ENCODE data around the gene CHCHD1. TPM values are rescaled to one million over a fixed set of nuclear protein-coding genes. Genes with fewer than 3 reads are reported as not detected.
"Not testable (repeated sequence)": the region's sequence is repeated elsewhere in the genome, so short reads cannot be mapped to it uniquely, and the experiment has no call there.

The CHCHD1 gene
- total and polyA plus RNA-seq, 7 experiments from 2014 or later, result 5.6 to 49.6 (median 17.1) TPM

DNA sequence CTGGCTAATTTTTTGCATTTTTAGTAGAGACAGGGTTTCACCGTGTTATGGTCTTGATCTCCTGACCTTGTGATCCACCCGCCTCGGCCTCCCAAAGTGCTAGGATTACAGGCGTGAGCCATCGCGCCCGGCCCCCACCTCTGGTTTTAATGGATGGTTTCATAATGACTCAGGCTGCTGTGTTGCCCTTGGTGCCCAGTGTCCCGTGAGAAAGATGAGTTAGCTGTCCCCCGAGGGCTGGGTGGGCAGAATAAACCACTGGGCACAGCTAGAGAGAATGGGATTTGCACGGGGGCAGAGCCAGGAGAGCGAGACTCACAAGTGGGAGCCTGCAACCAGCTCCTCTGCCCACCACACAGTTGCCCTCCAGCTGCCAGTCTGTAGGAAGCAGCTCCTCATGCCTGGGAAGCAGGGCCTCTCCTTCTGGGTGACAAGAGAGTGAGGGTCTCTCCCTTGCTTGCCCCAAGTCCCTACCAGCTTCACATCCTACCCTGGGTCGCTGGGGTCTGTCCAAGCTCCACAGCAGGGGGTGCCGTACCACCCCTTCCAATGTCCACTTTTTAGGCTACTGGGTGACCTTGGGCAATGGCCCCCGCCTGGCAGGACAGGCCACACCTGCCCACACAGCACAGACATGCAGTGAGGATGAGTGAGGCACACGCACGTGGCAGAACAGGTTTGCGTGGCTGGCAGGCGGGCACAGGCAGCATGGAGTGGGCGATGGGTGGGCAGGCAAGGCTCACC lies 45.7 kb downstream of the CHCHD1 start:
- Histone ChIP-seq H3K27me3 (ENCODE audit: control insufficient read depth in 2 of 2, insufficient read depth in 2 of 2, low read length in 2 of 2) (no peaks in the 10 kb centered on the region), H3K4me3 (ENCODE audit: low read length) (no peak overlapping the region), H3K4me1 (ENCODE audit: control insufficient read depth in 2 of 2, insufficient read depth in 2 of 2, low read length in 2 of 2) (no peaks in the 10 kb centered on the region), H3K9me3 (ENCODE audit: control insufficient read depth in 2 of 3, low read length in 3 of 3) (no peaks in the 10 kb centered on the region), H3K27ac (ENCODE audit: low read depth, low read length) (no peak overlapping the region), H3K36me3 (ENCODE audit: control insufficient read depth in 2 of 3, insufficient read depth in 3 of 3, low read length in 3 of 3) (peaks cover 23 to 60% (median 24%) of the 10 kb centered on the region in 3 experiments)
- Mint-ChIP-seq H3K4me1 (no peaks in the 10 kb centered on the region), H3K36me3 (peaks cover 3 to 17% (median 5%) of the 10 kb centered on the region in 5 donors), H3K27ac (peak overlapping the region in 4 of 9 donors; percentile 9 to 32 (median 26)), H3K27me3 (no peaks in the 10 kb centered on the region), H3K4me3 (no peak overlapping the region), H3K9me3 (no peaks in the 10 kb centered on the region)
- intact Hi-C loops (cut with micrococcal nuclease), result no loop called here
- ChIA-PET POLR2A (interaction anchor here (0.6 to 1.2 kb wide), 2 partner anchors 54 to 217 kb away, joined by 3 to 4 read pairs; no protein-coding TSS in a partner anchor), CTCF (interaction anchor here (0.6 kb wide), 1 partner anchor 9 kb away, joined by 3 read pairs; no protein-coding TSS in a partner anchor)
- ATAC-seq (no peak), DNase-seq (no peak)

DNA sequence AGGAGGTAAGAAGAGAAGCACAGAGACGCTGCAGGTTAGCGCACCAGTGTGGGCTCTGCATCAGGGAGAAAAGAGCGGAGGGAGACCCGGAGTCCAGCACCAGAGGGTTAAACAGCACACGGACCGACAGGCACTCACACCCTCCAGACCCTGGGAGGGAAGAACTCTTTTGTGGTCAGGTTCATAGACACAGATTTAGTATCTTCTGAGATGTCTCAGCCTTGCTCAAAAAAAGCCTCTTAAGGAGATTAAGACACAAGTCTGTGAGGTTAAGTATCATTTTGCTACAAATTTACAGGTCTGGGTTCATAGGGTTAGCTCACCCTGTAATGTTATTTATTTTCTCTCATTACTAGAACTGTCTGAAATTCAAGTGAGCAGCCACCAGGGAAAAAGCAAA lies 46.3 kb downstream of the CHCHD1 start:
- Mint-ChIP-seq H3K4me1 (no peaks in the 10 kb centered on the region), H3K36me3 (peaks cover 3 to 14% (median 3%) of the 10 kb centered on the region in 5 donors), H3K9me3 (no peaks in the 10 kb centered on the region), H3K4me3 (no peak overlapping the region), H3K27ac (peak overlapping the region in 5 of 9 donors; percentile 26 to 86 (median 32)), H3K27me3 (no peaks in the 10 kb centered on the region)
- Histone ChIP-seq H3K4me1 (ENCODE audit: control insufficient read depth in 2 of 2, insufficient read depth in 2 of 2, low read length in 2 of 2) (no peaks in the 10 kb centered on the region), H3K27ac (ENCODE audit: low read depth, low read length) (no peak overlapping the region), H3K4me3 (ENCODE audit: low read length) (no peak overlapping the region), H3K9me3 (ENCODE audit: control insufficient read depth in 2 of 3, low read length in 3 of 3) (no peaks in the 10 kb centered on the region), H3K36me3 (ENCODE audit: control insufficient read depth in 2 of 3, insufficient read depth in 3 of 3, low read length in 3 of 3) (peaks cover 23 to 56% (median 24%) of the 10 kb centered on the region in 3 experiments), H3K27me3 (ENCODE audit: control insufficient read depth in 2 of 2, insufficient read depth in 2 of 2, low read length in 2 of 2) (no peaks in the 10 kb centered on the region)
- ATAC-seq (no peak), DNase-seq (no peak)
- POLR2A ChIA-PET, result interaction anchor here (0.8 kb wide), 1 partner anchor 19 kb away, joined by 3 read pairs; no protein-coding TSS in a partner anchor
- intact Hi-C loops (cut with micrococcal nuclease), result no loop called here
- CTCF ChIA-PET, result interaction anchor here (0.9 kb wide), 1 partner anchor 113 kb away, joined by 3 read pairs; no protein-coding TSS in a partner anchor

DNA sequence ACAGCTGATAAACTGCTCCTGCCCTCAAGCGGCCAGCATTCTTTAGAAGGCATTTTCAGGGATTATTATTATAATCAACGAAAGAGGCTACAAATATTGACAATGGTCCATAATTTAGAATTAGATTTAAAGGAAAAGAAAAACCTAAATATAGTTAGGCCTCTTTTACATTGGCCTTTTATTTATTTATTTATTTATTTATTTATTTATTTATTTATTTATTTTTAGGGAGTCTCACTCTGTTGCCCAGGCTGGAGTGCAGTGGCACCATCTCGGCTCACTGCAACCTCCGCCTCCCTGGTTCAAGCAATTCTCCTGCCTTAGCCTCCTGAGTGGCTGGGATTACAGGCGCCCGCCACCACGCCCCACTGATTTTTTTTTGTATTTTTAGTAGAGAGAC lies 47.2 kb downstream of the CHCHD1 start:
- DNase-seq; H3K27me3 Mint-ChIP-seq; H3K4me1 ChIP-seq (ENCODE audit: control insufficient read depth in 2 of 2, insufficient read depth in 2 of 2, low read length in 2 of 2); H3K27ac ChIP-seq (ENCODE audit: low read depth, low read length); H3K27me3 ChIP-seq (ENCODE audit: control insufficient read depth in 2 of 2, insufficient read depth in 2 of 2, low read length in 2 of 2); H3K9me3 Mint-ChIP-seq; H3K9me3 ChIP-seq (ENCODE audit: control insufficient read depth in 2 of 3, low read length in 3 of 3); H3K4me1 Mint-ChIP-seq; H3K4me3 Mint-ChIP-seq; intact Hi-C loops (cut with micrococcal nuclease); H3K4me3 ChIP-seq (ENCODE audit: low read length); ATAC-seq; H3K27ac Mint-ChIP-seq: not testable (repeated sequence)
- H3K36me3 ChIP-seq (ENCODE audit: control insufficient read depth in 2 of 3, insufficient read depth in 3 of 3, low read length in 3 of 3), result peaks cover 17 to 47% (median 19%) of the 10 kb centered on the region in 3 experiments
- ChIA-PET CTCF (interaction anchor here (0.9 kb wide), 1 partner anchor 112 kb away, joined by 3 read pairs; no protein-coding TSS in a partner anchor), POLR2A (interaction anchor here (0.5 to 0.8 kb wide), 2 partner anchors 18 to 121 kb away, joined by 3 to 4 read pairs; no protein-coding TSS in a partner anchor)
- peaks cover 3 to 14% (median 3%) of the 10 kb centered on the region in 5 donors for H3K36me3 Mint-ChIP-seq

Other genes starting within 250 kb of the CHCHD1 start
- gene USP54, start 190.7 kb upstream of the CHCHD1 start, total RNA-seq, result 1 to 10 TPM; 3.0 to 6.7 (median 4.3) TPM
- 1 to 10 TPM in 1 of 2 donors, under 1 TPM in 1; 0.41 to 1.9 TPM for gene USP54, start 190.7 kb upstream of the CHCHD1 start, polyA plus RNA-seq
- not detected for gene MYOZ1, start 140.6 kb upstream of the CHCHD1 start, total RNA-seq
- gene MYOZ1, start 140.6 kb upstream of the CHCHD1 start, polyA plus RNA-seq, result not detected
- under 1 TPM in 2 of 5 experiments, not detected in 3; 0.08 to 0.12 TPM for gene SYNPO2L, start 126.0 kb upstream of the CHCHD1 start, total RNA-seq
- gene SYNPO2L, start 126.0 kb upstream of the CHCHD1 start, polyA plus RNA-seq, result not detected
- 10 to 100 TPM in 3 of 5 experiments, 1 to 10 TPM in 2; 7.8 to 16.6 (median 10.5) TPM for gene AGAP5, start 83.9 kb upstream of the CHCHD1 start, total RNA-seq
- not detected for gene AGAP5, start 83.9 kb upstream of the CHCHD1 start, polyA plus RNA-seq
- 100 to 1,000 TPM in 2 of 5 experiments, 10 to 100 TPM in 3; 68.7 to 122 (median 95.4) TPM for gene SEC24C, start 37.7 kb upstream of the CHCHD1 start, total RNA-seq
- 10 to 100 TPM; 23.3 to 41.4 TPM for gene SEC24C, start 37.7 kb upstream of the CHCHD1 start, polyA plus RNA-seq
- gene ZSWIM8, start 3.6 kb downstream of the CHCHD1 start, total RNA-seq, result 100 to 1,000 TPM in 1 of 5 experiments, 10 to 100 TPM in 4; 70.9 to 102 (median 83.2) TPM
- gene ZSWIM8, start 3.6 kb downstream of the CHCHD1 start, polyA plus RNA-seq, result 10 to 100 TPM in 1 of 2 donors, 1 to 10 TPM in 1; 9.9 to 27.9 TPM
- 100 to 1,000 TPM in 3 of 5 experiments, 10 to 100 TPM in 2; 74.2 to 117 (median 104) TPM for gene NDST2, start 29.6 kb downstream of the CHCHD1 start, total RNA-seq
- 10 to 100 TPM; 23.1 to 34.3 TPM for gene NDST2, start 29.6 kb downstream of the CHCHD1 start, polyA plus RNA-seq
- 10 to 100 TPM; 44.6 to 70.9 (median 61.9) TPM for gene CAMK2G, start 92.5 kb downstream of the CHCHD1 start, total RNA-seq
- gene CAMK2G, start 92.5 kb downstream of the CHCHD1 start, polyA plus RNA-seq, result 1 to 10 TPM; 5.6 to 6.3 TPM
- under 1 TPM; 0.42 to 0.97 (median 0.78) TPM for gene PLAU, start 129.1 kb downstream of the CHCHD1 start, total RNA-seq
- not detected for gene PLAU, start 129.1 kb downstream of the CHCHD1 start, polyA plus RNA-seq
- 10 to 100 TPM in 4 of 5 experiments, 1 to 10 TPM in 1; 9.0 to 67.7 (median 21.6) TPM for gene VCL, start 216.1 kb downstream of the CHCHD1 start, total RNA-seq
- gene VCL, start 216.1 kb downstream of the CHCHD1 start, polyA plus RNA-seq, result 10 to 100 TPM; 12.5 to 16.5 TPM